ENCODE results near the gene PAK4. TPM values are rescaled to one million over a fixed set of nuclear protein-coding genes. Genes with fewer than 3 reads are reported as not detected.

Gene PAK4
- total RNA-seq, 1 donor from 2014 or later = 19.4 TPM

- DNase-seq (ENCODE audit: extremely low spot score in 2 of 2) = no peak
- H3K4me3 ChIP-seq = no peak overlapping the region
- no peak for TF ChIP-seq POLR2AphosphoS5 (IDR thresholded peaks at IDR 0.05; ENCODE audit: insufficient read depth in 1 of 2, low read depth in 1 of 2)
- no peak for TF ChIP-seq POLR2A (IDR thresholded peaks at IDR 0.05)
- no peak for TF ChIP-seq CTCF (IDR thresholded peaks at IDR 0.05)
- H3K9me3 ChIP-seq = no peaks in the 10 kb centered on the region
- H3K4me1 ChIP-seq = no peaks in the 10 kb centered on the region
- H3K36me3 ChIP-seq = peaks cover 0 to 17% of the 10 kb centered on the region in 2 donors
- H3K27me3 ChIP-seq = no peaks in the 10 kb centered on the region
- intact Hi-C loops (cut with DNase I) = loop anchor here (5.0 kb wide), 1 partner anchor 60 kb away; no protein-coding TSS in a partner anchor
- H3K27ac ChIP-seq = no peak overlapping the region
Observed at GRCh38 chr19:39182174-39182505, 56.6 kb downstream of the PAK4 start.

GRCh38 chr19:39183104-39183503 lies 57.5 kb downstream of the PAK4 start:
- H3K9me3 ChIP-seq = no peaks in the 10 kb centered on the region
- no peak for TF ChIP-seq POLR2A (IDR thresholded peaks at IDR 0.05)
- no peak for TF ChIP-seq CTCF (IDR thresholded peaks at IDR 0.05)
- TF ChIP-seq POLR2AphosphoS5 (IDR thresholded peaks at IDR 0.05; ENCODE audit: insufficient read depth in 1 of 2, low read depth in 1 of 2) = no peak
- peaks cover 0 to 7% of the 10 kb centered on the region in 2 donors for H3K36me3 ChIP-seq
- no peak for DNase-seq (ENCODE audit: extremely low spot score in 2 of 2)
- no peaks in the 10 kb centered on the region for H3K4me1 ChIP-seq
- no peaks in the 10 kb centered on the region for H3K27me3 ChIP-seq
- no peak overlapping the region for H3K27ac ChIP-seq
- no peak overlapping the region for H3K4me3 ChIP-seq
- intact Hi-C loops (cut with DNase I) = loop anchor here (5.0 kb wide), 1 partner anchor 61 kb away; no protein-coding TSS in a partner anchor

- DNase-seq (ENCODE audit: extremely low spot score in 2 of 2) = no peak
- Histone ChIP-seq H3K27me3 (no peaks in the 10 kb centered on the region), H3K4me3 (no peak overlapping the region), H3K4me1 (no peaks in the 10 kb centered on the region), H3K9me3 (no peaks in the 10 kb centered on the region), H3K27ac (no peak overlapping the region), H3K36me3 (no peaks in the 10 kb centered on the region)
- TF ChIP-seq POLR2AphosphoS5 (IDR thresholded peaks at IDR 0.05; ENCODE audit: insufficient read depth in 1 of 2, low read depth in 1 of 2) (no peak), CTCF (IDR thresholded peaks at IDR 0.05) (no peak), POLR2A (IDR thresholded peaks at IDR 0.05) (no peak)
- intact Hi-C loops (cut with DNase I) = no loop called here
Observed at GRCh38 chr19:39186391-39186790, 60.8 kb downstream of the PAK4 start.

GRCh38 chr19:39187552-39187943 lies 62.0 kb downstream of the PAK4 start:
- no peak for TF ChIP-seq POLR2A (IDR thresholded peaks at IDR 0.05)
- no peak for TF ChIP-seq POLR2AphosphoS5 (IDR thresholded peaks at IDR 0.05; ENCODE audit: insufficient read depth in 1 of 2, low read depth in 1 of 2)
- peak in 1 of 3 experiments; percentile 6 for TF ChIP-seq CTCF (IDR thresholded peaks at IDR 0.05)
- no peak for DNase-seq (ENCODE audit: extremely low spot score in 2 of 2)
- no peak overlapping the region for H3K4me3 ChIP-seq
- H3K27me3 ChIP-seq = no peaks in the 10 kb centered on the region
- intact Hi-C loops (cut with DNase I) = no loop called here
- no peaks in the 10 kb centered on the region for H3K9me3 ChIP-seq
- no peaks in the 10 kb centered on the region for H3K4me1 ChIP-seq
- no peak overlapping the region for H3K27ac ChIP-seq
- H3K36me3 ChIP-seq = no peaks in the 10 kb centered on the region

- no peaks in the 10 kb centered on the region for H3K4me1 ChIP-seq
- no peak for DNase-seq (ENCODE audit: extremely low spot score in 2 of 2)
- H3K9me3 ChIP-seq = no peaks in the 10 kb centered on the region
- H3K27me3 ChIP-seq = no peaks in the 10 kb centered on the region
- TF ChIP-seq POLR2AphosphoS5 (IDR thresholded peaks at IDR 0.05; ENCODE audit: insufficient read depth in 1 of 2, low read depth in 1 of 2) (no peak), POLR2A (IDR thresholded peaks at IDR 0.05) (no peak), CTCF (IDR thresholded peaks at IDR 0.05) (no peak)
- no peak overlapping the region for H3K27ac ChIP-seq
- no peak overlapping the region for H3K4me3 ChIP-seq
- H3K36me3 ChIP-seq = no peaks in the 10 kb centered on the region
- intact Hi-C loops (cut with DNase I) = no loop called here
Observed at GRCh38 chr19:39188960-39189359, 63.4 kb downstream of the PAK4 start.

Data from vagina (tissue), 2 donors.